Vagina (tissue), 2 donors: ENCODE results near the gene IMPA2. TPM values are rescaled to one million over a fixed set of nuclear protein-coding genes. Genes with fewer than 3 reads are reported as not detected.
"Not testable (repeated sequence)": the region's sequence is repeated elsewhere in the genome, so short reads cannot be mapped to it uniquely, and the experiment has no call there.

Source experiments
- DNase-seq, 2 donors: peaks; one replicate each; pipeline ENCODE4 v3.0.0-alpha.2; 2017; ENCODE audit errors: extremely low spot score in 2 of 2
- H3K27ac ChIP-seq: fragments of 200-600 bp; sonication (generic); one replicate; pipeline ENCODE4 v1.5.1; 2019
- H3K27me3 ChIP-seq: fragments of 200-600 bp; sonication (generic); one replicate; pipeline ENCODE4 v1.5.1; 2019
- H3K36me3 ChIP-seq, 2 donors: fragments of 200-600 bp; sonication (generic); one replicate each; pipeline ENCODE4 v1.5.1; 2017 to 2019
- H3K4me1 ChIP-seq: fragments of 200-600 bp; sonication (generic); one replicate; pipeline ENCODE4 v1.5.1; 2019
- H3K4me3 ChIP-seq, 2 donors: fragments of 200-600 bp; sonication (generic); 1 replicate in 1 of 2; 2 replicates in 1 of 2; pipeline ENCODE4 v1.5.1; 2016 to 2019
- H3K9me3 ChIP-seq: fragments of 200-600 bp; sonication (generic); one replicate; pipeline ENCODE4 v1.5.1; 2019
- CTCF ChIP-seq, 3 experiments: fragments of 450-650 bp in 2 of 3; fragments of 200-600 bp in 1 of 3; sonication (generic) in 1 of 3; IDR thresholded peaks; one replicate each; pipeline ENCODE4 v1.5.1; 2017 to 2019; ENCODE audit warnings: antibody characterized with exemption in 3 of 3, mild to moderate bottlenecking in 2 of 3, moderate library complexity in 2 of 3
- POLR2A ChIP-seq, 2 donors: fragments of 450-650 bp; IDR thresholded peaks; one replicate each; pipeline ENCODE4 v1.6.1; 2017; ENCODE audit warnings: antibody characterized with exemption in 2 of 2, mild to moderate bottlenecking in 2 of 2, moderate library complexity in 2 of 2
- POLR2AphosphoS5 ChIP-seq, 2 donors: sonication (generic); formaldehyde crosslinking; IDR thresholded peaks; one replicate each; pipeline ENCODE4 v1.9.0; 2017; ENCODE audit warnings: antibody characterized with exemption in 2 of 2, mild to moderate bottlenecking in 2 of 2, low read depth in 1 of 2; ENCODE audit not compliant: insufficient read depth in 1 of 2
- intact Hi-C: fragments of 100-400 bp; cut with DNase I; formaldehyde crosslinking; loops from one replicate; pipeline ENCODE4 v1.15.1; 2023
- total RNA-seq: library from RNA; depleted of rRNA; stranded (reverse); fragments of >200 nt; gene quantifications from one replicate; pipeline ENCODE4 v1.2.3, GENCODE V29; 2016

The IMPA2 gene
- total RNA-seq, 1 donor from 2014 or later = 128 TPM

GRCh38 chr18:12036201-12036751 lies 55.0 kb downstream of the IMPA2 start:
- DNase-seq = peak in 1 of 2 donors; percentile 86
- TF ChIP-seq POLR2AphosphoS5 (IDR thresholded peaks at IDR 0.05; ENCODE audit: insufficient read depth in 1 of 2, low read depth in 1 of 2) (no peak), CTCF (IDR thresholded peaks at IDR 0.05) (no peak), POLR2A (IDR thresholded peaks at IDR 0.05) (no peak)
- H3K4me3 ChIP-seq = no peak overlapping the region
- H3K27ac ChIP-seq = no peak overlapping the region
- intact Hi-C loops = loop anchor here (5.0 kb wide), 1 partner anchor 99 kb away; no protein-coding TSS in a partner anchor
- H3K27me3 ChIP-seq = no peaks in the 10 kb centered on the region
- no peaks in the 10 kb centered on the region for H3K9me3 ChIP-seq
- no peaks in the 10 kb centered on the region for H3K36me3 ChIP-seq
- H3K4me1 ChIP-seq = peaks cover 31% of the 10 kb centered on the region

GRCh38 chr18:12038082-12038638 lies 56.9 kb downstream of the IMPA2 start:
- Histone ChIP-seq H3K9me3 (no peaks in the 10 kb centered on the region), H3K27ac (peak overlapping the region; percentile 73), H3K27me3 (no peaks in the 10 kb centered on the region), H3K4me3 (peak overlapping the region; percentile 50), H3K4me1 (peaks cover 13% of the 10 kb centered on the region), H3K36me3 (no peaks in the 10 kb centered on the region)
- DNase-seq = peak in 1 of 2 donors; percentile 89
- TF ChIP-seq POLR2AphosphoS5 (IDR thresholded peaks at IDR 0.05; ENCODE audit: insufficient read depth in 1 of 2, low read depth in 1 of 2) = no peak
- intact Hi-C loops = loop anchor here (5.0 kb wide), 1 partner anchor 101 kb away; no protein-coding TSS in a partner anchor

- Histone ChIP-seq H3K4me1 (peaks cover 9% of the 10 kb centered on the region), H3K9me3 (no peaks in the 10 kb centered on the region), H3K27me3 (no peaks in the 10 kb centered on the region), H3K36me3 (no peaks in the 10 kb centered on the region), H3K4me3 (peak overlapping the region; percentile 50), H3K27ac (peak overlapping the region; percentile 73)
- peak in 1 of 2 donors; percentile 91 for DNase-seq
- intact Hi-C loops = loop anchor here (5.0 kb wide), 1 partner anchor 102 kb away; no protein-coding TSS in a partner anchor
- TF ChIP-seq POLR2A (IDR thresholded peaks at IDR 0.05) = no peak
- TF ChIP-seq POLR2AphosphoS5 (IDR thresholded peaks at IDR 0.05; ENCODE audit: insufficient read depth in 1 of 2, low read depth in 1 of 2) = peak; percentile 27 to 73
- TF ChIP-seq CTCF (IDR thresholded peaks at IDR 0.05) = peak; percentile 81 to 99 (median 98)
These were observed 57.6 kb downstream of the IMPA2 start for GRCh38 chr18:12038639-12039539.

- intact Hi-C loops = loop anchor here (5.0 kb wide), 1 partner anchor 102 kb away; no protein-coding TSS in a partner anchor
- H3K27me3 ChIP-seq, H3K4me3 ChIP-seq, H3K36me3 ChIP-seq, H3K4me1 ChIP-seq, DNase-seq, H3K27ac ChIP-seq, H3K9me3 ChIP-seq: not testable (repeated sequence)
These were observed 58.2 kb downstream of the IMPA2 start for GRCh38 chr18:12039540-12039930.

GRCh38 chr18:12041561-12041960 lies 60.3 kb downstream of the IMPA2 start:
- Histone ChIP-seq H3K36me3 (no peaks in the 10 kb centered on the region), H3K4me3 (no peak overlapping the region), H3K9me3 (no peaks in the 10 kb centered on the region), H3K27me3 (no peaks in the 10 kb centered on the region), H3K27ac (no peak overlapping the region), H3K4me1 (peaks cover 4% of the 10 kb centered on the region)
- no peak for TF ChIP-seq POLR2A (IDR thresholded peaks at IDR 0.05)
- TF ChIP-seq POLR2AphosphoS5 (IDR thresholded peaks at IDR 0.05; ENCODE audit: insufficient read depth in 1 of 2, low read depth in 1 of 2) = no peak
- no peak for TF ChIP-seq CTCF (IDR thresholded peaks at IDR 0.05)
- intact Hi-C loops = no loop called here
- no peak for DNase-seq
